ENCODE measurements around the gene KLHDC9. TPM values are rescaled to one million over a fixed set of nuclear protein-coding genes. Genes with fewer than 3 reads are reported as not detected.
A peak's percentile ranks its signal among the peaks of the same experiment; 100 is the strongest.
"Not testable (repeated sequence)": the region's sequence is repeated elsewhere in the genome, so short reads cannot be mapped to it uniquely, and the experiment has no call there.

KLHDC9 gene
- polyA plus RNA-seq, 2 donors = 1.8 to 2.5 TPM

- no peaks in the 10 kb centered on the region for H3K9me3 ChIP-seq (ENCODE audit: control insufficient read depth in 2 of 2, insufficient read depth in 1 of 2, low read depth in 1 of 2, low read length in 1 of 2)
- H3K4me1 ChIP-seq (ENCODE audit: control insufficient read depth in 2 of 2, insufficient read depth in 2 of 2, low read length in 1 of 2) = no peaks in the 10 kb centered on the region
Measured at GRCh38 chr1:161111117-161111516, 13.0 kb downstream of the KLHDC9 start.

GRCh38 chr1:161111527-161111926, 13.4 kb downstream of the KLHDC9 start:
- Histone ChIP-seq H3K27me3 (ENCODE audit: control insufficient read depth in 1 of 2, insufficient read depth in 2 of 2, low read length in 2 of 2) (no peaks in the 10 kb centered on the region), H3K4me3 (ENCODE audit: low read depth in 1 of 2, low read length in 2 of 2) (no peak overlapping the region), H3K36me3 (ENCODE audit: control insufficient read depth in 2 of 2, insufficient read depth in 2 of 2, low read length in 1 of 2) (no peaks in the 10 kb centered on the region), H3K9me3 (ENCODE audit: control insufficient read depth in 2 of 2, insufficient read depth in 1 of 2, low read depth in 1 of 2, low read length in 1 of 2) (no peaks in the 10 kb centered on the region), H3K27ac (ENCODE audit: low read depth in 2 of 2, low read length in 1 of 2) (no peak overlapping the region), H3K4me1 (ENCODE audit: control insufficient read depth in 2 of 2, insufficient read depth in 2 of 2, low read length in 1 of 2) (no peaks in the 10 kb centered on the region)
- 83 to 84% methylated on average over 2 of the region's 2 CpGs for WGBS, 2 donors

More at GRCh38 chr1:161111117-161111516, 13.0 kb downstream of the KLHDC9 start:
- Histone ChIP-seq H3K4me3 (ENCODE audit: low read depth in 1 of 2, low read length in 2 of 2) (no peak overlapping the region), H3K36me3 (ENCODE audit: control insufficient read depth in 2 of 2, insufficient read depth in 2 of 2, low read length in 1 of 2) (no peaks in the 10 kb centered on the region), H3K27me3 (ENCODE audit: control insufficient read depth in 1 of 2, insufficient read depth in 2 of 2, low read length in 2 of 2) (no peaks in the 10 kb centered on the region), H3K27ac (ENCODE audit: low read depth in 2 of 2, low read length in 1 of 2) (no peak overlapping the region)
- WGBS, 2 donors = 94 to 97% methylated on average over 3 of the region's 3 CpGs

DNA sequence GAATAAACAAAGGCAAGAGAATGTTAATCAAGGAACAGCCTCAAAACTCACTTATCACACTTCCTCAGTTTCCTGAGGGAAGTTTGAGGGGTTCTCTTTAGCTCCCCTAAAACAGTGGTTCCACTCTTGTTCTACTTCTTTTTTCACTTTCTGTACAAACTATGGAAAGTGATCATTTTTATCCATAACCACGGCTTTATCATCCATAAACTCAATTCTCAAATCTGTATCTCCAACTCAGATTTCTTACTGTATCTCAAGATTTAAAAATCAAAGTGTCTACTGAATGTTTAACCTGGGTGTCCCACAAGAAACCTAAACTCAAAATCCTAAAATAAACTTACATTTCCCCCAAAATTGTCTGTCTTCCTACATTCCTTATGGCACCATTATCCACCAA, 15.8 kb downstream of the KLHDC9 start:
- Histone ChIP-seq H3K9me3 (ENCODE audit: control insufficient read depth in 2 of 2, insufficient read depth in 1 of 2, low read depth in 1 of 2, low read length in 1 of 2) (no peaks in the 10 kb centered on the region), H3K27me3 (ENCODE audit: control insufficient read depth in 1 of 2, insufficient read depth in 2 of 2, low read length in 2 of 2) (no peaks in the 10 kb centered on the region), H3K4me3 (ENCODE audit: low read depth in 1 of 2, low read length in 2 of 2) (no peak overlapping the region), H3K4me1 (ENCODE audit: control insufficient read depth in 2 of 2, insufficient read depth in 2 of 2, low read length in 1 of 2) (peaks cover under 1 to 4% of the 10 kb centered on the region in 2 donors), H3K36me3 (ENCODE audit: control insufficient read depth in 2 of 2, insufficient read depth in 2 of 2, low read length in 1 of 2) (no peaks in the 10 kb centered on the region), H3K27ac (ENCODE audit: low read depth in 2 of 2, low read length in 1 of 2) (no peak overlapping the region)
- WGBS, 2 donors = 87 to 95% methylated on average over 1 of the region's 1 CpG

GRCh38 chr1:161114556-161114955, 16.4 kb downstream of the KLHDC9 start:
- Histone ChIP-seq H3K9me3 (ENCODE audit: control insufficient read depth in 2 of 2, insufficient read depth in 1 of 2, low read depth in 1 of 2, low read length in 1 of 2) (no peaks in the 10 kb centered on the region), H3K36me3 (ENCODE audit: control insufficient read depth in 2 of 2, insufficient read depth in 2 of 2, low read length in 1 of 2) (no peaks in the 10 kb centered on the region), H3K4me3 (ENCODE audit: low read depth in 1 of 2, low read length in 2 of 2) (no peak overlapping the region), H3K4me1 (ENCODE audit: control insufficient read depth in 2 of 2, insufficient read depth in 2 of 2, low read length in 1 of 2) (peaks cover 2 to 10% of the 10 kb centered on the region in 2 donors), H3K27me3 (ENCODE audit: control insufficient read depth in 1 of 2, insufficient read depth in 2 of 2, low read length in 2 of 2) (no peaks in the 10 kb centered on the region), H3K27ac (ENCODE audit: low read depth in 2 of 2, low read length in 1 of 2) (no peak overlapping the region)
- 76 to 81% methylated on average over 2 of the region's 2 CpGs for WGBS, 2 donors

GRCh38 chr1:161115132-161115711, 17.1 kb downstream of the KLHDC9 start:
- peaks cover 2 to 10% of the 10 kb centered on the region in 2 donors for H3K4me1 ChIP-seq (ENCODE audit: control insufficient read depth in 2 of 2, insufficient read depth in 2 of 2, low read length in 1 of 2)

GRCh38 chr1:161115961-161116360, 17.8 kb downstream of the KLHDC9 start:
- not testable (repeated sequence) for H3K27ac ChIP-seq (ENCODE audit: low read depth in 2 of 2, low read length in 1 of 2); H3K36me3 ChIP-seq (ENCODE audit: control insufficient read depth in 2 of 2, insufficient read depth in 2 of 2, low read length in 1 of 2); H3K27me3 ChIP-seq (ENCODE audit: control insufficient read depth in 1 of 2, insufficient read depth in 2 of 2, low read length in 2 of 2); H3K9me3 ChIP-seq (ENCODE audit: control insufficient read depth in 2 of 2, insufficient read depth in 1 of 2, low read depth in 1 of 2, low read length in 1 of 2); H3K4me3 ChIP-seq (ENCODE audit: low read depth in 1 of 2, low read length in 2 of 2)
- H3K4me1 ChIP-seq (ENCODE audit: control insufficient read depth in 2 of 2, insufficient read depth in 2 of 2, low read length in 1 of 2) = peaks cover 2 to 12% of the 10 kb centered on the region in 2 donors
- WGBS, 2 donors = 88 to 90% methylated on average over 6 of the region's 6 CpGs

More at GRCh38 chr1:161115132-161115711, 17.1 kb downstream of the KLHDC9 start:
- Histone ChIP-seq H3K27me3 (ENCODE audit: control insufficient read depth in 1 of 2, insufficient read depth in 2 of 2, low read length in 2 of 2) (no peaks in the 10 kb centered on the region), H3K36me3 (ENCODE audit: control insufficient read depth in 2 of 2, insufficient read depth in 2 of 2, low read length in 1 of 2) (peaks cover under 1 to 3% of the 10 kb centered on the region in 2 donors), H3K27ac (ENCODE audit: low read depth in 2 of 2, low read length in 1 of 2) (peak overlapping the region in 1 of 2 donors; percentile 47), H3K9me3 (ENCODE audit: control insufficient read depth in 2 of 2, insufficient read depth in 1 of 2, low read depth in 1 of 2, low read length in 1 of 2) (no peaks in the 10 kb centered on the region), H3K4me3 (ENCODE audit: low read depth in 1 of 2, low read length in 2 of 2) (no peak overlapping the region)
- 65 to 70% methylated on average over 12 of the region's 12 CpGs for WGBS, 2 donors

DNA sequence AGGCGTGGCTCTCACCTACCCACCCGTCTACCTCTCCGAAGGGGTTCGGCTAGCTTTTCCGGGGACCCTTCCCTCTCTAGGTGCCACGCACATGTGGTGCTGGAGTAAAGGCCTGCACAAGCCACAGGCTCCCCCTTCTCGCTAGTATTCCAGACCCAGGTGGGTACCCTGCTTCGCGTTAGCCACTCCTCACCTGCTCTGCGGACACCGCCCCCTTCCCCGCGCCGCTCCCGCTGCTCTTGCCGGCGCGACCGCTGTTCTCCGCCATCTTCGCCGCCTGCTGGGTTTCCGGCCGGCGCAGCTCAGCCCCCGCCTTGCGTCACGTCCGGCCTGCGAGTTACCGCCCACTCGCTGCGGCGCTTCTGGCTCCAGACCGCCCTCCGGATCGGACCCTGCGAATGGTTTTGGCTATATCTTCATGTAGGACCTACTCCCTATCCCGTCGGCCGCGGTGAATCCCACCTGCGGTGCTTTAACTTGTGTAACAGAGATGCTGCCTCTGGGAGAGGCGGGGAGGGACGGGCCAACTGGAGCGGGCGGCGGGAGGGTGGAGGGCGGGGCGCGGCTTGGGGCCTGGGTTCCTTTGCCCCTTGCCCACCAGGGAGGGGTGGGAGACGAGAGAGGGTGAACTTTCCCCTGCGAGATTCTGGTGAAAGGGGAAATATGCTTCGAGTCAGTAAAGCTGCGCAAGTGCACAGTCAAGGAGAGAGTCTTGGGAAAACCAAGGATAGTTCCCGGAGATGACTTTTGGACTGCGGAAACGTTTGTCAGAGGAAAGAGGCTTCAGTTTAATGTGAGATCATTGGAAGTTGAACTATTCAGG, 19.8 kb downstream of the KLHDC9 start, which contains the start of the genes NIT1 and PFDN2:
Gene NIT1 (plus strand): TSS at position 347 of the 823 bp plus-strand sequence. CDS start 72 bp downstream, at position 419.
Gene PFDN2 (minus strand): TSS at position 279 of the 823 bp plus-strand sequence. CDS start 11 bp downstream, at position 268.
- no peaks in the 10 kb centered on the region for H3K27me3 ChIP-seq (ENCODE audit: control insufficient read depth in 1 of 2, insufficient read depth in 2 of 2, low read length in 2 of 2)
- peak within 1 kb of the TSS; percentile 96 to 100 for H3K4me3 ChIP-seq (ENCODE audit: low read depth in 1 of 2, low read length in 2 of 2)
- peaks cover 2 to 12% of the 10 kb centered on the region in 2 donors for H3K4me1 ChIP-seq (ENCODE audit: control insufficient read depth in 2 of 2, insufficient read depth in 2 of 2, low read length in 1 of 2)
- peaks cover 10 to 22% of the 10 kb centered on the region in 2 donors for H3K36me3 ChIP-seq (ENCODE audit: control insufficient read depth in 2 of 2, insufficient read depth in 2 of 2, low read length in 1 of 2)
- WGBS, 2 donors = 1% methylated on average over 57 to 58 of the region's 58 CpGs
- no peaks in the 10 kb centered on the region for H3K9me3 ChIP-seq (ENCODE audit: control insufficient read depth in 2 of 2, insufficient read depth in 1 of 2, low read depth in 1 of 2, low read length in 1 of 2)
- H3K27ac ChIP-seq (ENCODE audit: low read depth in 2 of 2, low read length in 1 of 2) = peak within 1 kb of the TSS; percentile 92 to 99

GRCh38 chr1:161119092-161119903, 21.1 kb downstream of the KLHDC9 start:
- Histone ChIP-seq H3K27ac (ENCODE audit: low read depth in 2 of 2, low read length in 1 of 2) (peak overlapping the region; percentile 92 to 99), H3K4me3 (ENCODE audit: low read depth in 1 of 2, low read length in 2 of 2) (peak overlapping the region; percentile 96 to 100), H3K4me1 (ENCODE audit: control insufficient read depth in 2 of 2, insufficient read depth in 2 of 2, low read length in 1 of 2) (peaks cover 2 to 12% of the 10 kb centered on the region in 2 donors), H3K27me3 (ENCODE audit: control insufficient read depth in 1 of 2, insufficient read depth in 2 of 2, low read length in 2 of 2) (no peaks in the 10 kb centered on the region), H3K9me3 (ENCODE audit: control insufficient read depth in 2 of 2, insufficient read depth in 1 of 2, low read depth in 1 of 2, low read length in 1 of 2) (peaks cover 0 to 1% of the 10 kb centered on the region in 2 donors), H3K36me3 (ENCODE audit: control insufficient read depth in 2 of 2, insufficient read depth in 2 of 2, low read length in 1 of 2) (peaks cover 17 to 29% of the 10 kb centered on the region in 2 donors)
- 28 to 31% methylated on average over 10 of the region's 10 CpGs for WGBS, 2 donors

- H3K27me3 ChIP-seq (ENCODE audit: control insufficient read depth in 1 of 2, insufficient read depth in 2 of 2, low read length in 2 of 2) = no peaks in the 10 kb centered on the region
- H3K36me3 ChIP-seq (ENCODE audit: control insufficient read depth in 2 of 2, insufficient read depth in 2 of 2, low read length in 1 of 2) = peaks cover 21 to 30% of the 10 kb centered on the region in 2 donors
- H3K27ac ChIP-seq (ENCODE audit: low read depth in 2 of 2, low read length in 1 of 2) = no peak overlapping the region
- H3K4me3 ChIP-seq (ENCODE audit: low read depth in 1 of 2, low read length in 2 of 2) = no peak overlapping the region
- peaks cover 0 to 1% of the 10 kb centered on the region in 2 donors for H3K9me3 ChIP-seq (ENCODE audit: control insufficient read depth in 2 of 2, insufficient read depth in 1 of 2, low read depth in 1 of 2, low read length in 1 of 2)
- H3K4me1 ChIP-seq (ENCODE audit: control insufficient read depth in 2 of 2, insufficient read depth in 2 of 2, low read length in 1 of 2) = peaks cover 2 to 12% of the 10 kb centered on the region in 2 donors
- WGBS, 2 donors = 89 to 94% methylated on average over 3 of the region's 3 CpGs
Measured at GRCh38 chr1:161121042-161121650, 23.0 kb downstream of the KLHDC9 start.
